Stimulated activated CD8-positive, alpha-beta memory T cell treated with anti-CD3 and anti-CD28 coated beads, Interleukin-4, amount 100 ng/mL, for 1 hour (primary cell): Measurements from ENCODE around the gene AHNAK.
A peak's percentile ranks its signal among the peaks of the same experiment; 100 is the strongest.
"Not testable (repeated sequence)": the region's sequence is repeated elsewhere in the genome, so short reads cannot be mapped to it uniquely, and the experiment has no call there.

Source experiments
- DNase-seq, 2 donors: peaks; one replicate each; pipeline ENCODE4 v3.0.0-alpha.2; 2020; ENCODE audit warnings: low read depth in 2 of 2, low spot score in 1 of 2

The AHNAK gene

GRCh38 chr11:62573592-62574362, 27.2 kb upstream of the AHNAK start, which contains the start of gene EEF1G:
Gene EEF1G (minus strand): TSS chr11:62573891. CDS start chr11:62573842, 49 bp downstream.
- DNase-seq: peak; percentile 89 to 96

GRCh38 chr11:62573006-62573591, 26.5 kb upstream of the AHNAK start:
- no peak for DNase-seq

GRCh38 chr11:62572431-62572830, 25.8 kb upstream of the AHNAK start:
- DNase-seq: no peak

DNA sequence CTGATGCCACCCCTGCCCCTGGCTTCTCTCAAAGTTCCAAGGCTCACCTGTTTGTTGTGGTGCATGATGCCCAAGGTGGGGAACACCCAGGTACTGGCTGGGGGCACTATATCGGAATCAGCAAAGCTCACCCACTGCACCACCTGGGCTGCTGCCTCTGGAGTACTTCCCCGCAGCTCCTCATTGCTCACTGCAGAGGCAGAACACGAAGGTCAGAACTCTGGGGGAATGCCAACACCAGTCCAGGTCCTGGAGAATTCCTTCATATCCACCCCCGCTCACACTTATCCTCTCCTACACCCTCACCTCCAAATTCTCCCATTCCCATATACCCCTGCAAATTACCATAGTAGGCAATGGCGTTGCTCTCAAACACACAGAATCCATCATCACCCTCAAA, 24.9 kb upstream of the AHNAK start:
- DNase-seq: not testable (repeated sequence)

DNA sequence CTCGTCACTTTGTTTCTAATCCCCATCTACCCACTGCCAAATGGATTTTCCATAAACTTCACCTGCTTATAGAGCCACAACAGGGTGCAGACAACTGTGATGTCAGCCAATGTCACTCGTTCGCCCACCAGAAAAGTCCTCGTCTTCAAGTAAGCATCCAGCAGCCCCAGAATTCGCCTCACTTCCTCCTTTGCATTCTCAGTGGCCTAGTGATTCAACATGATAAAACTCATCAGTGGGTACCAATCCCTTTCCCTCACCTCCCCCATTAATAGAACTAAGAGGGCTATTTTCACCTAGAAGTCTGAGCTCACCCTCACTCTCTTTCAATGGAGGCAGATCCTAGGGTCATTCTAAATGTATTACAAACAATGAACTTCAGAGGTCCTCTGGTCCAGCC, 24.3 kb upstream of the AHNAK start:
- not testable (repeated sequence) for DNase-seq

DNA sequence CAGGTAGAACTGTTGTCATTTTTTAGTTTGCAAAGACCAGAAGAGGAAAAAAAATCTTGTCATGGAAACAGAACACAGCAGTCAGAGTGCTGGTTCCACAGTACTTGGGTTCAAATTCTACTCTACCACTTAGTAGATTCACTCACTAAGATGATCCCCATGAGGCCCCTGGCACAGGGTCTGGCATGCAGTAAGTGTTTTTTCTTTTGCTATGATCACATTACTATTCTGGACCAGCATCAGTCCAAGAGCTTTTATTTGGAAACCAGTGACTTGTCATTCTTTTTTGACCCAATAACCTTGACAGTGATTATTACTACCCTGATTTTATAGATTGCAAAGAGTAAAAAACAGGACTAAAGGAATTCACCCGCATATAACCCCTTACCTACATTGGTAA, 23.0 kb upstream of the AHNAK start:
- DNase-seq: no peak

- no peak for DNase-seq
Measured at GRCh38 chr11:62567018-62567633, 20.5 kb upstream of the AHNAK start.

- no peak for DNase-seq
Measured at GRCh38 chr11:62566247-62566646, 19.6 kb upstream of the AHNAK start.

- DNase-seq: no peak
Measured at GRCh38 chr11:62565100-62565802, 18.6 kb upstream of the AHNAK start.

GRCh38 chr11:62561677-62562230, 15.1 kb upstream of the AHNAK start:
- not testable (repeated sequence) for DNase-seq

GRCh38 chr11:62560566-62561103, 14.0 kb upstream of the AHNAK start:
- peak in 1 of 2 donors; percentile 73 for DNase-seq

- not testable (repeated sequence) for DNase-seq
Measured at GRCh38 chr11:62559626-62560025, 13.0 kb upstream of the AHNAK start.

- no peak for DNase-seq
Measured at GRCh38 chr11:62559204-62559603, 12.6 kb upstream of the AHNAK start.

GRCh38 chr11:62558669-62559068, 12.1 kb upstream of the AHNAK start:
- no peak for DNase-seq

- no peak for DNase-seq
Measured at GRCh38 chr11:62556875-62557631, 10.4 kb upstream of the AHNAK start.

DNA sequence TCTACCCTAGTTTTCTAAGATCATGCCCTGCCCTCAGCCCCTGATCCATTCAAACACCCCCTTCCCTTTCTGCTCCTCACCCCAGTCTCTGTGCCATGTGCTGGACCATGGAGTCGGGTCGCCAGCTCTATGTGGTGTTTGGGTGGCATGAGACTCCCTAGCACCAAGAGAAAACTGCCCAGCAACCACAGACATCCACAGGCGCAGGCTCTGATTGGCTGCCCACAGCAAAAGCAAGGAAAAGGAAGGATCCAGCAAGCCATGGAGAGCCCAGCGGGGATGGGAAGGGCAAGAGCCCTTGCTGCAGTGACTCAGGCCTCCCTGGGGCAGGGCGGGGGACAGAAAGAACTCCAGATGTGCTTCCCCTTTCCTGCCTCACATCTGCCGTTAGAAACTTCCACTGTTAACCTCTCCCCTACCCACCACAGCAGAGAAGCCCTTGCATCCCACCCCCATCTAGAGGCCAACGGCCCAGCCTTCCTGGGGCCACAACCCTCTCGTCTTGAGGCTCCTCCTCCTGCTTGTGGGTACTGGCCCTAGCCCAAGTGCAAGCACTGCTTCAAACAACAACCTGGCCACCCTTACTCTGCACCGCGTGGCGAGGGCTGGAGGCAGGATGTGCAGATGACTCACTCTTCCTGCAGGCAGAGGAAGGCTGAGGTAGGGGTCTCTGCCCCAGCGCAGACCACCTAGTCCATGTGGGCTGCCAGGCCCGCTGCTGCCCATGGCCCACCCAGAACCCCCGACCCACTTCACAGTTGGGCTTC, 9.7 kb upstream of the AHNAK start:
- DNase-seq: peak; percentile 52 to 71

- DNase-seq: no peak
Measured at GRCh38 chr11:62555464-62556107, 9.0 kb upstream of the AHNAK start.

DNA sequence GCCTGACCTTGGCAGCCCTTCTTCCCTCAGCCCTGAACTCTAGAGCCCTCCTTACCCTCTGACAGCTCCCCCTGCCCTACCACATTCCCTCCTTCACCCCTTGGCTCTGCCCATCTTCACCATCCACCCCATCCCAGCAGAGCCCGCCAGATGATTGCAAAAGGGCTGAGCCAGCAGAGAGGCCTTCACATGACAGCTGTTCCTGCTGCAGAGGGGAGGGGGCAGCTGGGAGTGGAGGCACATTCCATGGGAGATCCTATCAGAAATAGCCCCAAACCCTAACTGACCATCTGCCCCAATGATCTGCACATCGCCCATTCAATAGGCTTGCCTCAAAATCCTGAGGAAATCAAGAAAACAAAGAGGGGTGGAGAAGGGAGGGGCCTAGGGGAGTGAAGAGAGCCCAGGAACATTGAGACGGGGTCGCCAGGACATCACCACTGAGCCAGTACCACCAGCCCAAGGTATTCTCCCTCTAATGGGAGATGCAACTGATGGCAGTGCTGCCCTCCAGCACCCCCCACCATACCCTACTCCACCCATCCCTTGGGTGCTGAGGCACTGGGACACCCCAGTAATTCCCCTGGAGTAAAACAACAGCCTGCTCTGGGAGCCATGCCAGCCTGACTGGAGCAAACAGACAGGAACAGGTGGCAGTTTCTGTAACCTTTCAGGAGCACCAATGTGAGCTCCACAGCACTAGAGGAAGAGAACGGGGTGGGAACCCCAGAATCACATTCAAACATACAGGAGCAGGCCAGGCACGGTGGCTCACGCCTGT, 8.0 kb upstream of the AHNAK start:
- no peak for DNase-seq
